NCI-H1436 (cell line): ENCODE results near the gene NPTXR.

Source experiments
- DNase-seq: peaks from one replicate; lab custom pipeline; 2025; lab: John Stamatoyannopoulos, UW

Gene NPTXR

GRCh38 chr22:38843657-38844314 lies at the start of gene NPTXR:
Gene NPTXR (minus strand): TSS chr22:38844028.
- DNase-seq = peak; percentile 65

DNA sequence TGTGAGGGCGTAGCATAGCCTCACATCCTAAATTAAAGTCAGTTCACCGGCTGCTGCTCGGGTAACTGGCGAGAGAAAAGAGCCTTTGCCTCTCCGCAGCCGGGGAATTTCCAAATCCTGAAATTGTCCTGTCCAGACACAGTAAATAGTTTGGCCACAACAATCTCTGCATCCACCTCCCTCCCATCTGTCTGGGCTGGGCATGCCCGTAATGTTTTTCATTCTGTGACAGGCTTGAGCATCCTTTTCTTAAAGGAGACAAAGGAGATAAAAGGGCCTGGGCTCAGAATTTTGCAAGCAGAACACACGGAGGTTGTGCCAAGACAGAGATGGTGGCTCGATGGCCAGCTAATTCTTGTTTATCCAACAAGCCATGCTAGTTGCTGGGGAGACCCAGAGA lies 47.4 kb upstream of the NPTXR start:
- no peak for DNase-seq

DNA sequence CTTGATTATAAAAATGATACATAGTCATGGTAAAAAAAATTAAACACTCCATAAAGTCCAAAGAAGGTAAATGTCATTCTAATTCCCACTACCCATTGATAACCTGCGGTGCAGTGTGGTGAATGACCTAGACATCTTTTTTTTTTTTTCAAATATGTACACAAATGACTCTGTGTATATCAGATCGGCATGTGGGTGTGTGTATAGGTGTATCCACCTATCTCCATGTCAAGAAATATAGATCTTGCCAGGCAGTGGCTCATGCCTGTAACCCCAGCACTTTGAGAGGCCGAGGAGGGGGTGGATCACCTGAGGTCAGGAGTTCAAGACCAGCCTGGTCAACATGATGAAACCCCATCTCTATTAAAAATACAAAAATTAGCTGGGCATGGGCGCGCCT lies 46.5 kb upstream of the NPTXR start:
- no peak for DNase-seq

DNA sequence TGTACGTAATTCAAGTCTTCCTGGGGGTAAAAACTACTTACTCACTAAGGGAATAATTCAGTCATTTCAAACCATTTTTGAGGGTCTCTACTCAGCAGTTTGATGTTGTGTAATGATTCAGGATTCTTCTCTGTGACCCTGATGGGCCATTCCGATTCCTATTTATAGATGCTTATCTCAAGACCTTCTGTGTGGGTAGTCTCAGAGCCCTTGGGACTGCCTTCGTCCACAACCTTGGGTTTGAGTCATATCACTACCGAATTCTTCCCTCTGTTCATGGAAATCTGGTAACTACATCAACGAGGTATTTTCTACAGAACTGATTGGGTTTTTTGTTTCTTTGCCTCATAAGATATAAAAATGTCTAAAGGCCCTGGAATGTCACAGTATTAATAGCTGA lies 42.5 kb upstream of the NPTXR start:
- DNase-seq = no peak

- DNase-seq = no peak
Observed at GRCh38 chr22:38882972-38883622, 39.3 kb upstream of the NPTXR start.

DNA sequence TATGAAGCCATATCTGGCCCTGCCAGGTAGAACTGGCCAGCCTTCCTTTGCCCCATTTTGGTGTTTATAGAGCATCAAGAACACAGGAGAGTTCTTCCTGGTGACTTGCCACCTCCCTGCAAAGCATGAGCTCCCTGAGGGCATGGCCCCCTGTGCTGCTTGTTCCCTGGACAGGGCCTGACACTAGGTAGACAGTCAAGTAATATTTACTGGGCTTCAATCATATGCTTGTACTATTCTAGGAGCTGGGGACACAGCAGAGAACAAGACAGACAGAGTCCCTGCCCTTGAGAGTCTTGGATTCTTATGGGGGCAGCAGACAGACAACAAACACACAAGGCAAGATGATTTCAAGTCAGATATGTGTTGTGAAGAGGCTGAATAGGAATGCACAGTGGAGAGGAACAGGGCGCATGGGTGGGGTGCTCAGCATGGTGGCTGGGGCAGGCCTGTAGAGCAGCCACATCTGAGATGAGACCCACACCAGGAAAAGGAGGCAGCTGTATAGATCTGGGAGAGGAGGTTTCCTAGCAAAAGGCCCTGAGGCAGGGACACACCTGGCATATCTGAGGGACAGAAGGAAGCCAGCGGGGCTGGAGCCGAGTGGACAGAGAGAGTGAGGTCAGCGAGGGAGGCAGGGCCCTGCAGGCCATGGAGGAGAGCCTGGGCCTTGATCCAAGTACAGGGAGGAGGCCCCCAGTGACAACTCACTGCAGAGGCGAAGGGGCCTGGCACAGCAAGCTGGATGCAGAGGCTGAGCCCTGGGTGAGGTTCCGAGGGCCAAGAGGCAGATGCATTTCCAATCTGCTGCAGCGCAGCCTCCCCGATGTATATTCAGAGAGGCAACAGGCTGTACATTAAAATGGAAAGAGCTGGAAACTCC lies 38.4 kb upstream of the NPTXR start:
- no peak for DNase-seq

DNA sequence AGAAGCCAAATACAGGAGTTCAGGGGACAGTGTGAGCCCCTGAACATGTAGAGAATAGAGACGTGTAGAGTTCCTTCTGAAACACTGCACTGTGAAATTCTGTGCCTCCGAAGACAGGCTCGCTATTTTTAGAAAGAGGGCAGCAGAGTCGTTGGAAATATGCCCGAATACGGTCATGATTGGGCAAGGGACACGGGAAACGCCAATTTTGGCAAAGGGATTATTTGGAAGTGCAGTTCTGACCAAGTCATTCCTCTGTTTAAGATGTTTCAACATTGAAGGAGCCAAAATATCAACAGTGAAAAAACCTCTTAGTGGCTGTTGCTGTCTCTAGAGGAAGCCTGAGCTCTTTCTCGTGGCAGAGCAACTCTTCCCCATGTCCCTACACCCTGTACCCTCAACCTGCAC lies 37.6 kb upstream of the NPTXR start:
- no peak for DNase-seq

DNA sequence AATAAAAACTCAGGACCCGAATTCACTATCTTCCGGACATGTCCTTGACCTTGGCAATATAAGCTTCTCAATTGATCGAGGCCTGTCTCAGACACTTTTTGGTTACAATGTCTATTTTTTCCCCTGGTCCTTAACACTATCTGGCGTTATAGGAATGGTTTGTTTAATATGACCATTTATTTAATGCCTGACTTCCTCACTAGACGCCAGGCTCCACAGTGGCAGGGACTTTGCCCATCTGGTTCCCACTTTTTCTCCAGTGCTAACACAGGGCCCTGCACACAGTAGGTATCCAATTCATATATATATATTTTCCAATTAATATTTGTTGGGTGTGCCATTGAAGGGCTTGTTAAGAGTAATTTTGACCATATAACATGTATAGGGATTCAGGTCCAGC lies 36.1 kb upstream of the NPTXR start:
- DNase-seq = no peak

- DNase-seq = peak; percentile 35
Observed at GRCh38 chr22:38879108-38879729, 35.4 kb upstream of the NPTXR start.

GRCh38 chr22:38878001-38878400 lies 34.2 kb upstream of the NPTXR start:
- DNase-seq = no peak

DNA sequence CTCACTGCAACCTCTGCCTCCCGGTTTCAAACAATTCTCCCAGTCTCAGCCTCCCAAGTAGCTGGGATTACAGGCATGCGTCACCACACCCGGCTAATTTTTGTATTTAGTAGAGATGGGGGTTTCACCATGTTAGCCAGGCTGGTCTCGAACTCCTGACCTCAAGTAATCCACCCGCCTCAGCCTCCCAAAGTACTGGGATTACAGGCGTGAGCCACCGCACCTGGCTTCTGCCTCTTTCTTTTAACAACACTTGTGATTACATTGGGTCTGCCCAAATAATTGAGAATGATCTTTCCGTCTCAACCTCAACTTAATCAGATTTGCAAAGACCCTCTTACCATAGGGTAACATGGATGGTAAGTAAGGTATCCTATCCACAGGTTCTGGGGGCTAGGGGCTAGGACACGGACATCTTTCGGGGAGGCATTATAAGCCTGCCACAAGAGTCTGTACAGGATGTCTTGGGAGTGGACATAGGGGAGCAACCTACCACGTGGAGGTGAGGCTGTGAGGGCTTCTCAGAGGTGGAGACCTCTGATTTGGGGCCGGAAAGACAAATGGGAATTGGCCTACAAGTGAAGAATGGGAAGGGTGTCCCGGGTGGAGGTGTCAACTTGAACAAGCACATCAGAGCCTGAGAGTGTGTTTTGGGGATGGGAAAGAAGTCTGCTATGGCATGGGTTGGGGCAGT lies 30.8 kb upstream of the NPTXR start:
- DNase-seq = no peak

GRCh38 chr22:38873469-38874411 lies 29.9 kb upstream of the NPTXR start:
- peak; percentile 86 for DNase-seq

GRCh38 chr22:38872831-38873248 lies 29.0 kb upstream of the NPTXR start:
- peak; percentile 30 for DNase-seq

DNA sequence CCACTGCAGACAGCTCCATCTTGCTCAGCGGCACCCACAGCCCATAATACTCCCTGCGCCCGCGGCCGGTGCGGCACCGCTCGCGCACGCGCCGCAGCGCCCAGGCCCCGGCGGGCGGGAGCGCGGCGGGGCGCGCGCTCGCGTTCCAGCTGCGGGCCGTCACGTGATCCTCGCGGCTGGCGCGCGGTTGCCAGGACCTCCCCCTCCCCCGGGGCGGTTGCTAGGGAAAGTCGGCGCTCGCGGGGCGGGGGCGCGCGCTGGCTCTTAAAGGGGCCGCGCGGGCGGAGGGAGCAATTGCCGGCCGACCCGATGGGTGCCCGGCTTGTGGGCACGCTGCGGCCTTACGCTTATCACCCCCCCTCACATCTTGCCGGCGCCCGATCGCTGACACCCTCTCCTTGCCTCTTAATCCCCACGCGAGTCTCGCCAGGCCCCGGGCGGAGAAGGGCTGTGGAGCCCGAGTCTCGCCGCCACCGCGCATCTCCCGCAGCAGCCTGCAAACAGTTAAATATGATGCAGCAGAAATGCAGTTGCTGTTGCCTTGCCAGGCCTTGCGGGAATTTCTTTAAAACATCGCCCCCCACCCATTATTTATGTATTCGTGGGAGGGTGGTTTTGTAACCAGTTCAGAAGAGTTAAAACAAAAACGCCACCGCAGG lies 28.5 kb upstream of the NPTXR start, which contains the start of gene CBX6:
Gene CBX6, minus strand, starts transcription at position 45 of the 659 bp plus-strand sequence. Its CDS starts 26 bp downstream, at position 19.
- peak; percentile 93 for DNase-seq

DNA sequence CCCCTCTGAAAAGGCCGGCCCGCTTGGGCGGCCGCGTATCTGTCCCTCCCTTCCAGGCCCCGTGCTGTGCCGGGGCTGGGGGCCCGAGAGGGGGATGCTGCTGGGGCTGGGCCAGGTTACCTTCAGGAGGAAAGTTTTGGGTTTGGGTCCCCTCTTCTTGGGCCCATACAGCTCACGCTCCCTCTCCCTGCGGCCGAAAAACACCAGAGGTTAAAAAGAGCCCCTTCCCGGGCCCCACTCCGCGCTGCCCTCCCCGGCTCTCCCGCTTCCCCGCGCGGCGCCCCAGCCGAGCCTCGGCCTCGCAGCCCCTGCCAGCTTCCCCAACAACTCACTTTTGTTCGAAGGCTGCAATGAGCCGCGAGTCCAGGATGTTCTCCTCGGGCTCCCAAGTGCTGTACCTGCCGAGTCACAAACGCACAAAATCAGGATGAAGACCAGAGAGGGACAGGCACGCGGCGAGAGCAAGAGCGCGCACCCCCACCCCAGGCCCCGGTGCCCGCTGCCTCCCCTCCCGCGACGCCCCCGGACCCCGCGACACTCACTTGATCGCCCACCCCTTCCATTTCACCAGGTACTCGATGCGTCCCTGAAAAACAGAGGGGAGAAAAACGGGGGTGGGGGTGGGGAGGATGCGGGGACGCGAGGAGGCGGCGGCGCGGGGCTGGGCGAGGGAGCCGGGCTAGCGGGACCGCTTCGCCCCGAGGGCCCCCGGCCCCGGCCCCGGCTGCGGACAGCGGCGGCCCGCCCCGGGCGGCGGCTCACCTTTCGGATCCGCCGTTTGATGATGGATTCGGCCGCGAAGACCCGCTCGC lies 27.7 kb upstream of the NPTXR start:
- DNase-seq = no peak

- DNase-seq = no peak
Observed at GRCh38 chr22:38870791-38871359, 27.0 kb upstream of the NPTXR start.

GRCh38 chr22:38870312-38870741 lies 26.5 kb upstream of the NPTXR start:
- DNase-seq = peak; percentile 80

DNA sequence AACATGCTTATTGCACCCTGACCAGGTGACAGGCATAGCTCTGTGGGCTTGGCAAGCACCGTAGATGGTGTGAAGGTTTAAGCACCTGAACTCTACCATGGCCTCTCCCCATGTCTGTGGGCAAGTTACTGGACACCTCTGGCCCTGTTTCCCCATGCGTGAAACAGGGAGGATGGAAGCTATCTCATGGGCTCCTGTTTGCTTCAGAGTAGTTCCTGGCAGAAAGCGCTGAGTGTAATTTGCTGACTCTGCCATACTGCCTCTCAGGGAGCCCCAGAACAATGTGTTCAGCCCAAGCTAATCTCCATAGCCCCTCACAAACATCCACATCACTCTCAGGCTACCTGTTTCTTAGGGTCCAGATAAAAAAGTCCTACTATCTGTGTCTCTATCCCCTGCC lies 25.8 kb upstream of the NPTXR start:
- no peak for DNase-seq
